ENCODE data around the gene CAPN5.
"Not testable (repeated sequence)": the region's sequence is repeated elsewhere in the genome, so short reads cannot be mapped to it uniquely, and the experiment has no call there.

The CAPN5 gene

DNA sequence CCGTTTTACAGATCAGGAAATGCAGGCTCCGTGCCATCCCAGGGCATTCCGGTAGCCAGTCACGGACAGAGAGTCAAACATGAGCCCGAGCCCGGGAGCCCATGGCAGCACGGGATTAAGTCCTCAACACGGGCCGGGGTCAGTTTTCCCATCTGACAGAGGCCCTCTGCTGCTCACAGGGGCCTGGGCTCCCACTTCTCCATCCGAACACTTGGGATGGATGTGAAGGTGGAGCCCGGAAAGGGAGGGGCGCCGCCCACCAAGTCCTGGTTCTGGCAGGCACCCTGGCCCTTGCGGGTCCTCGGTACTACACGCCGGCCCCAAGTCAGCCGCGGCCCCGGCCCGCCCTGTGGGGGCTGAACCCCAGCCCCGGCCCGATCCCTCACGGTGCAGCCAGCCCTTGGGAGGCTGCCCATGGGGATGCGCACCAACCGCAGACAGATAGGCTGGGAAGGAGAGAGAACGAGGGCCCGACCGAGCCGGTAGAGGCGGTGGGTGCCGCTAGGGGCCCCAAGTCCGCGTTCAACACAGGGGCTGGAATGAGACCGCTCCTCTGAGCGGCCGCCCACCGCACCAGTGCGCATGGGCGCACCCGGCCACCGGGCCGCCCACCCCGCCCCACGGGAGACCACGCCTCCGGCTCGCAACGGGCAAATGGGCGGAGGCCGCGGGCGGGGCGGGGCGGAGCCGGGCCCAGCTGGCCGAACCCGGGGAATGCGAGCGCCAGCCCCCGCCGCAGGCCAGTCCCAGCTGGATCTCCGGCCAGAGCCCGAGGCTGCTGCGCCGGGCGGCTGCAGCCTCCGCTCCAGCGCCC lies at the start of gene CAPN5:
Gene CAPN5 (plus strand): TSS at position 743 of the 814 bp plus-strand sequence. CDS start 17,916 bp downstream, outside the sequence.
- DNase-seq (ENCODE audit: low read depth), result peak; percentile 69
- peak within 1 kb of the TSS; percentile 70 for H3K4me3 ChIP-seq (ENCODE audit: low read length)
- TF ChIP-seq, protein P1, sequence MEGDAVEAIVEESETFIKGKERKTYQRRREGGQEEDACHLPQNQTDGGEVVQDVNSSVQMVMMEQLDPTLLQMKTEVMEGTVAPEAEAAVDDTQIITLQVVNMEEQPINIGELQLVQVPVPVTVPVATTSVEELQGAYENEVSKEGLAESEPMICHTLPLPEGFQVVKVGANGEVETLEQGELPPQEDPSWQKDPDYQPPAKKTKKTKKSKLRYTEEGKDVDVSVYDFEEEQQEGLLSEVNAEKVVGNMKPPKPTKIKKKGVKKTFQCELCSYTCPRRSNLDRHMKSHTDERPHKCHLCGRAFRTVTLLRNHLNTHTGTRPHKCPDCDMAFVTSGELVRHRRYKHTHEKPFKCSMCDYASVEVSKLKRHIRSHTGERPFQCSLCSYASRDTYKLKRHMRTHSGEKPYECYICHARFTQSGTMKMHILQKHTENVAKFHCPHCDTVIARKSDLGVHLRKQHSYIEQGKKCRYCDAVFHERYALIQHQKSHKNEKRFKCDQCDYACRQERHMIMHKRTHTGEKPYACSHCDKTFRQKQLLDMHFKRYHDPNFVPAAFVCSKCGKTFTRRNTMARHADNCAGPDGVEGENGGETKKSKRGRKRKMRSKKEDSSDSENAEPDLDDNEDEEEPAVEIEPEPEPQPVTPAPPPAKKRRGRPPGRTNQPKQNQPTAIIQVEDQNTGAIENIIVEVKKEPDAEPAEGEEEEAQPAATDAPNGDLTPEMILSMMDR (conservative IDR thresholded peaks at IDR 0.05; ENCODE audit: low read depth, low read length), result peak; percentile 36

DNA sequence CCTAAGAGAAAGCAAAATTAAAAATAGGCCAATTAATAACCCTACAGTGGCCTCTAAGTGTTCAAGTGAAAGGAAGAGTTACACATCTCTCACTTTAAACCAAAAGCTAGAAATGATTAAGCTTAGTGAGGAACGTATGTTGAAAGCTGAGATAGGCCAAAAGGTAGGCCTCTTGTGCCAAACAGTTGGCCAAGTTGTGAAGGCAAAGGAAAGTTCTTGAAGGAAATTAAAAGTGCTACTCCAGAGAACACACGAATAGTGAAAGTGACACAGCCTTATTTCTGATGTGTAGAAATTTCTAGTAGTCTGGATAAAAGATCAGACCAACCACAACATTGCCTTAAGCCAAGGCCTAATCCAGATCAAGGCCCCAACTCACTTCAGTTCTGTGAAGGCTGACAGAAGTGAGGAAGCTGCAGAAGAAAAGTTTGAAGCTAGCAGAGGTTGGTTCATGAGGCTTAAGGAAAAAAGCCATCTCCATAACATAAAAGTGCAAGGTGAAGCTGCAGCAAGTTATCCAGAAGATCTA lies 48.3 kb upstream of the CAPN5 start:
- H3K4me3 ChIP-seq (ENCODE audit: low read length); DNase-seq (ENCODE audit: low read depth): not testable (repeated sequence)

DNA sequence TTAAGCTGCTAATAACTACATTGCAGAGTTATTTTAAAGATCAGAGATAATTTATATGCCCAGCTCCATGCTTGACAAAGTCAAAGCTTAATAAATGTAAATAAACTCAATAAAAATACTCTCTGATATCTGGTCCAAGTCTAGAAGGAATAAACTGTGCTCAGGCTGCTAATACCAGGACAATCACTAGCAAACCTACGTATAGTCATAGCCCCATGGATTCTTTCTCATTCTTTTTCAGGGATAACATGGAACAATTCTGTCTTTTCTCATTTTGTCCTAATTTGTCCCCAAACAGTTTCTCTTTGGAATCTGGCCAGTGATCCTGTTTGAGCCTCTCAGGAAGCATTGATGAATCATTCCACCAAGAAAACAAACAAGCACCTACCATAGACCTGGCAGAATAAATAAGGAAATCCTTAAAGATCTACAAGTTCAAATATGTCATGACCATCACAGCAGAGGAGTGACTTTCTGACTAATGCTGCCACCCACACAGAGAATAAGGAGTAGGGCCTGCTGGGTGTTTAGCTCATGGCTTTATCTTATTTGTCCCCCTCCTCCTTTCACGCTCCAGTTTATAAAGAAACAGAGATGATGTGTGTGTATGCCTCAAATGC lies 46.7 kb upstream of the CAPN5 start:
- DNase-seq (ENCODE audit: low read depth), result no peak
- TF ChIP-seq, protein P1 (conservative IDR thresholded peaks at IDR 0.05; ENCODE audit: low read depth, low read length), result no peak
- no peak overlapping the region for H3K4me3 ChIP-seq (ENCODE audit: low read length)

DNA sequence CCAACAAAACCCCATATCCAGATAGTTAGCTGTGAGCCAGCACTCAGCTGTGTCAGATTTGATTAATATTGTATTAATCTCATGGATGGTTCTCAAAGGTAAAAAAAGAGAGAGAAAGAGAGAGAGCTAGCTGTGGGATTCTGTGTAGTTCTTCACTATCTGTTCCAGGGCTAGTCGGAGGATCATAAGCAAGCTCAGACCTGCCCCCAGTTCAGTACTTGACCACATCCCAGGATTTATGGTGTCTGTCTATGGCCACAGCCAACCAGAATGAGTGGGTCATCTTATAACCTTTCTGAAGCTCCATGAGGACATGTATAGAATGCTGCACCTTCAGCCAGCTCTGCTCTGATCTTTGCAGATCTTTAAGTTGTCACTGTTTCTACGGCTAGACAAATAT lies 46.0 kb upstream of the CAPN5 start:
- TF ChIP-seq, protein P1 (conservative IDR thresholded peaks at IDR 0.05; ENCODE audit: low read depth, low read length), result no peak
- no peak overlapping the region for H3K4me3 ChIP-seq (ENCODE audit: low read length)
- no peak for DNase-seq (ENCODE audit: low read depth)

DNA sequence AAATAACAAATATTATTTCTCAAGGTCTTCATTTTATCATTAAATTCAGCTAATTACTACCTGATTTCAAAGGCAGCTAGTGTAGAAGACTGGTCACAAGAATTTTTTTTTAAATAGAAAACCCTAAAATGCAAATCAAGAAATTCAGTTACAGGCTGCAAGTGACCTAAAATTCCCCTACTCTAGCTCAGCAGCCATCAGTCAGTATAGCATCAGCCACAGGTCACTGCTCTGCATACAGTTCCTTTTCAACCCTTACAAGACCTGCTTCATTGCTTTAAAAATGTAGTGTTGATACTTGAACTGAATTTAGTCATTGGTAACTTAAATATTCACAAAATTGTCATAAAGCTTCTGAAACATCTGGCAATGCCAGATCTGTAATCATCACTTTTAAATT lies 42.0 kb upstream of the CAPN5 start:
- no peak overlapping the region for H3K4me3 ChIP-seq (ENCODE audit: low read length)
- TF ChIP-seq, protein P1 (conservative IDR thresholded peaks at IDR 0.05; ENCODE audit: low read depth, low read length), result no peak
- DNase-seq (ENCODE audit: low read depth), result no peak

DNA sequence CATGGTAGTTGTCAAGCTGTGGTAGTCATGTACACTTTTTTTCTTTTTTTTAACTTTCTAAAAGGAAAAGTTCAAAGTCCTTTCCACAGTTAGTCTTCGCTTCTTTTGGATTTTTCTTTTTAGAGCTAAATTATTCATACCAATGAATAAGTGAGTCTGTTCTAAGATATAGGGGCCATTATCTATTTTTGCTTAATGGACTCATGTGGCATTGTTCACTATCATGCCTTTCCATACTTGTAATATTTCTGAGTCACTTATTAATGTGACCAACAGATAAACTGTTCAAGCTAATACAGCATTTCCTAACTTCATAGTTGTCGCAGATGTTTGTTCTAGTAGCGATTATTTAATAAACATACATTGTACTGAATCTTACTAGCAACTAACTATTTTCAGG lies 40.5 kb upstream of the CAPN5 start:
- TF ChIP-seq, protein P1 (conservative IDR thresholded peaks at IDR 0.05; ENCODE audit: low read depth, low read length), result no peak
- DNase-seq (ENCODE audit: low read depth), result no peak
- no peak overlapping the region for H3K4me3 ChIP-seq (ENCODE audit: low read length)

DNA sequence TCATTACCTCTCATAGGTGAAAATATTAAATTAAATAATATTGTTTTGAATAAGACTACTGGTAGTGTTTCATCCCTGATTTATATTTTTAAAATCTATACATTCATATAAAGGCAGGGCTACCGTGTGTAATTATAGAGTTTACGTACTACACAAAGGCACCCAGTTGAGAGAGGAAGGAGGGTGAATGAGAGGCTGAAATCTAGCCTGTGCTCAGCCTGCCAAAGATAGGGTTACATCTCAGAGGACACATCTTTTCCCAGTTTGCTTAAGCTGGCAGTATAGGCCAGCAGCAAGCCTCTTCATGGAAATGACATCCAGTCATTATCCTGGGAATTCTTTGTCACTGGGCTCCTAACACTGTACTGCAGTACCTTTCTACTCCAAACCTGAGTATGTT lies 40.0 kb upstream of the CAPN5 start:
- TF ChIP-seq, protein P1 (conservative IDR thresholded peaks at IDR 0.05; ENCODE audit: low read depth, low read length), result no peak
- no peak for DNase-seq (ENCODE audit: low read depth)
- no peak overlapping the region for H3K4me3 ChIP-seq (ENCODE audit: low read length)
